Activated B cell treated with CpG ODN at 0.5 μM for 24 hours (primary cell): ENCODE data around the gene LY6G6C. TPM values are rescaled to one million over a fixed set of nuclear protein-coding genes. Genes with fewer than 3 reads are reported as not detected.

Experiments used
- ATAC-seq: fragments of 200-7000 bp; cut with Tn5 transposase; one replicate; pipeline ENCODE4 v1.10.0; 2021; ENCODE audit warnings: low read depth, mild to moderate bottlenecking, moderate library complexity
- CTCF ChIA-PET: fragments of 350-600 bp; sonication (Branson Sonifier 250); formaldehyde crosslinking; loops from one replicate; lab custom pipeline; 2021; ENCODE audit warnings: antibody characterized with exemption; lab: Charles Lee
- POLR2A ChIA-PET: fragments of 350-600 bp; sonication (Branson Sonifier 250); formaldehyde crosslinking; loops from one replicate; lab custom pipeline; 2021; ENCODE audit warnings: antibody characterized with exemption; lab: Charles Lee
- DNase-seq: peaks from one replicate; pipeline ENCODE4 v3.0.0; 2022
- H3K27ac Mint-ChIP-seq: one replicate; pipeline ENCODE4 v1.8.0; 2020; ENCODE audit warnings: mixed read lengths
- H3K27me3 Mint-ChIP-seq: one replicate; pipeline ENCODE4 v1.8.0; 2021; ENCODE audit warnings: mixed read lengths
- H3K36me3 Mint-ChIP-seq: one replicate; pipeline ENCODE4 v1.8.0; 2021; ENCODE audit warnings: low read depth, mixed read lengths
- H3K4me1 Mint-ChIP-seq: one replicate; pipeline ENCODE4 v1.8.0; 2021; ENCODE audit warnings: mixed read lengths
- H3K4me3 Mint-ChIP-seq: one replicate; pipeline ENCODE4 v1.8.0; 2020; ENCODE audit warnings: mild to moderate bottlenecking, mixed read lengths
- H3K9me3 Mint-ChIP-seq: one replicate; pipeline ENCODE4 v1.8.0; 2020; ENCODE audit warnings: mixed read lengths
- CTCF ChIP-seq: fragments of 200-600 bp; IDR thresholded peaks from one replicate; pipeline ENCODE4 v1.8.0; 2022; ENCODE audit warnings: antibody characterized with exemption, mild to moderate bottlenecking
- intact Hi-C: fragments of 100-400 bp; cut with micrococcal nuclease; formaldehyde crosslinking; loops from one replicate; pipeline ENCODE4 v1.15.1; 2024
- total RNA-seq: library from RNA; stranded (reverse); gene quantifications from 2 replicates; pipeline ENCODE4 v1.2.3, GENCODE V29; 2022

LY6G6C gene
- total RNA-seq, 1 donor from 2014 or later: not detected

GRCh38 chr6:31705931-31706330 is 15.6 kb downstream of the LY6G6C start:
- CTCF ChIA-PET: no interaction called here
- no peaks in the 10 kb centered on the region for H3K27me3 Mint-ChIP-seq

GRCh38 chr6:31702819-31703716 is 18.5 kb downstream of the LY6G6C start, which contains the start of gene ABHD16A:
TSS of gene ABHD16A (minus strand) at chr6:31703324. CDS start at chr6:31703281, 43 bp downstream.
- ATAC-seq (peak; percentile 93), DNase-seq (peak; percentile 94)
- H3K9me3 Mint-ChIP-seq: no peaks in the 10 kb centered on the region
- H3K4me1 Mint-ChIP-seq: peaks cover 28% of the 10 kb centered on the region
- TF ChIP-seq CTCF: no peak
- CTCF ChIA-PET: interaction anchor here (1.0 to 1.5 kb wide), 3 partner anchors 26 to 184 kb away, joined by 3 to 5 read pairs (median 3); partner anchors contain the start of gene BAG6
- intact Hi-C loops: loop anchor here (1.0 to 2.0 kb wide), 9 partner anchors 22 to 156 kb away; partner anchors contain the start of genes BAG6, HSPA1B, LY6G5C and NFKBIL1
- POLR2A ChIA-PET: interaction anchor here (0.5 to 4.1 kb wide), 49 partner anchors 8 to 1586 kb away, joined by 3 to 32 read pairs (median 5); partner anchors contain the start of genes BAG6, C6orf47, CLIC1 and CSNK2B
- H3K4me3 Mint-ChIP-seq: peak within 1 kb of the TSS; percentile 99
- H3K27ac Mint-ChIP-seq: peak within 1 kb of the TSS; percentile 89
- peaks cover 32% of the 10 kb centered on the region for H3K36me3 Mint-ChIP-seq
- no peaks in the 10 kb centered on the region for H3K27me3 Mint-ChIP-seq

More at GRCh38 chr6:31705931-31706330, 15.6 kb downstream of the LY6G6C start:
- H3K27ac Mint-ChIP-seq: no peak overlapping the region
- no peak for TF ChIP-seq CTCF
- H3K9me3 Mint-ChIP-seq: no peaks in the 10 kb centered on the region
- no peak overlapping the region for H3K4me3 Mint-ChIP-seq
- ATAC-seq: no peak
- intact Hi-C loops: no loop called here
- peaks cover 16% of the 10 kb centered on the region for H3K36me3 Mint-ChIP-seq
- no peak for DNase-seq
- H3K4me1 Mint-ChIP-seq: peaks cover 30% of the 10 kb centered on the region
- POLR2A ChIA-PET: interaction anchor here (0.6 kb wide), 1 partner anchor 84 kb away, joined by 5 read pairs; no protein-coding TSS in a partner anchor

DNA sequence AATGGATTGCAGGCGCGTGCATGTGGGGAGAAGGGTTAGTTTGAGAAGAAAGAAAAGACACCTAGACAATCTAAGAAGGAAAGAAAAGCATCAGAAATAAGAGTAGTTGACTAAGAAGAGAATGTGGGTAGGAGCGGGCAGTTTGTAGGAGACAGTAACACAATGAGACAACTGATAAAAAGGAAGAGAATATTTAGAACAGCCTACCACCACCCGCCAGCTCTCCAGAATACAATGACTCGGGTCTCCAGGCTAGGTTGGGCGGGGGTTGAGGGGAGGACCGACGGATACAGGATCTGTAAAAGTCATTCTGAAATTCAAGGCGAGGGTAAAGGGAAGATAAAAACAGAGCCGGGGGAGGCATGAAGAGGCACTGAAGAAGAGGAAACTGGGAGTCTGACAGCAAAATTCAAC is 19.1 kb downstream of the LY6G6C start:
- TF ChIP-seq CTCF: no peak
- Mint-ChIP-seq H3K27ac (peak overlapping the region; percentile 89), H3K36me3 (peaks cover 38% of the 10 kb centered on the region), H3K9me3 (no peaks in the 10 kb centered on the region), H3K27me3 (no peaks in the 10 kb centered on the region), H3K4me1 (peaks cover 28% of the 10 kb centered on the region), H3K4me3 (peak overlapping the region; percentile 99)
- ChIA-PET CTCF (interaction anchor here (1.0 to 1.5 kb wide), 2 partner anchors 50 to 185 kb away, joined by 3 to 5 read pairs; partner anchors contain the start of gene BAG6), POLR2A (interaction anchor here (0.5 to 4.1 kb wide), 28 partner anchors 7 to 1569 kb away, joined by 3 to 32 read pairs (median 6); partner anchors contain the start of genes BAG6, CLIC1, DDAH2 and EHMT2)
- intact Hi-C loops: loop anchor here (2.0 kb wide), 1 partner anchor 22 kb away; the partner anchor contains the start of gene LY6G5C
- ATAC-seq (no peak), DNase-seq (no peak)

DNA sequence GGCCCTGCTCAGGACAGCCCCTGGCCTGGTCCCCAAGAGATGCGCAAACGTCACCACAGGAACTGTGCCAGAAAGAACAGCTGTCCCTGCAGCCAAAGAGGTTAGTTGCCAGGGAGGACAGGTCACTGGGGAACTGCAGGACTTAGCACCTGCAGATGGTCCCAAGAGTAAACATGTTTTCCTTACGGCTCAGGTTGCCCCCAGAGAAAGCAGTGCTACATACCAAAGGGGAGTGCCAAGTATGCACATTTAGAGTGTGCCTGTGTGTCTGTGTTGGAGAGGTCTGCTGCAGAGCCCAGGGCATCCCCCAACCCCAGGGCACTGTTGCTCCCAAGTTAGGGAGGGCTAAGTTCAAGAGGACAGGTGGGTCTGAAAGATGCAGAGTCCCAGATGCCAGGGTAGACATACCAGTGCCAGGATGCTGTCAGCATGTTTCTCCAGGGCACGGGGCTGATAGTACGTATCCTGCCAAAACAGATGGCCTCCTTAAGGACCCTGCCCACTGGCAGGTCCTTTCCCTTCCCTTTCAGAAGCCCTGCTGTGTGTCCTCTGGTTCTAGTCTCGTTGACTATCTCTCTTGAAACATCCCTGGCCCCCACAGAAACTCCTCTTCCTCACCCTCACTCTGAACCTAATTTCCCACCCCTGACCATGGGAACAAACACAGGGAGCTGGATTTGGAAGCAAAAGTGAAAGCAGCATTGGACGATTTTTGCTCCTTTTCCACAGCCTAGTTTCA is 19.7 kb downstream of the LY6G6C start:
- Mint-ChIP-seq H3K27me3 (no peaks in the 10 kb centered on the region), H3K4me3 (peak overlapping the region; percentile 99), H3K9me3 (no peaks in the 10 kb centered on the region), H3K36me3 (peaks cover 44% of the 10 kb centered on the region), H3K27ac (peak overlapping the region; percentile 89), H3K4me1 (peaks cover 28% of the 10 kb centered on the region)
- TF ChIP-seq CTCF: no peak
- CTCF ChIA-PET: no interaction called here
- no peak for DNase-seq
- POLR2A ChIA-PET: interaction anchor here (1.0 to 4.1 kb wide), 9 partner anchors 25 to 1569 kb away, joined by 3 to 32 read pairs (median 6); partner anchors contain the start of genes BAG6, CLIC1, HSPA1A and HSPA1L
- intact Hi-C loops: loop anchor here (2.0 kb wide), 1 partner anchor 21 kb away; the partner anchor contains the start of gene LY6G5C
- no peak for ATAC-seq
